ENCODE measurements around the gene ZBP1.
"Not testable (repeated sequence)": the region's sequence is repeated elsewhere in the genome, so short reads cannot be mapped to it uniquely, and the experiment has no call there.

The ZBP1 gene

DNA sequence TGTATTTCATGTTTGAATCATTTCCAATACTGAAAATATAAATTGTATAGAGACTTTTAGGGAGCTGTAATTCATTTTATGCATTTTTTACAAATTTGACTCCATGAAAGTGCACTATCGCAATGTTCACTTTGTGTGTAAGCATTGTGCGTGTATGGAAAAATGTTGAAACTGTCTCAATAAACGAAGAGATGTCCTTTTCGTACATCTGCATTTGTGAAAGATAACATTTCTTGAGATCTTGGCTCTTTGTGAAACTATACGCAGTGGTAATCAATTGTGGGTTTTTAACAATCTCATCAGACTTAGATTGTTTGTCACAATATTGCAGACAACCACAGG, 18.6 kb upstream of the ZBP1 start:
- FAIRE-seq (no peak), DNase-seq (ENCODE audit: insufficient read length, low spot score) (no peak)
- no peak for TF ChIP-seq POLR2A (IDR thresholded peaks at IDR 0.05; ENCODE audit: low read depth, low read length)

DNA sequence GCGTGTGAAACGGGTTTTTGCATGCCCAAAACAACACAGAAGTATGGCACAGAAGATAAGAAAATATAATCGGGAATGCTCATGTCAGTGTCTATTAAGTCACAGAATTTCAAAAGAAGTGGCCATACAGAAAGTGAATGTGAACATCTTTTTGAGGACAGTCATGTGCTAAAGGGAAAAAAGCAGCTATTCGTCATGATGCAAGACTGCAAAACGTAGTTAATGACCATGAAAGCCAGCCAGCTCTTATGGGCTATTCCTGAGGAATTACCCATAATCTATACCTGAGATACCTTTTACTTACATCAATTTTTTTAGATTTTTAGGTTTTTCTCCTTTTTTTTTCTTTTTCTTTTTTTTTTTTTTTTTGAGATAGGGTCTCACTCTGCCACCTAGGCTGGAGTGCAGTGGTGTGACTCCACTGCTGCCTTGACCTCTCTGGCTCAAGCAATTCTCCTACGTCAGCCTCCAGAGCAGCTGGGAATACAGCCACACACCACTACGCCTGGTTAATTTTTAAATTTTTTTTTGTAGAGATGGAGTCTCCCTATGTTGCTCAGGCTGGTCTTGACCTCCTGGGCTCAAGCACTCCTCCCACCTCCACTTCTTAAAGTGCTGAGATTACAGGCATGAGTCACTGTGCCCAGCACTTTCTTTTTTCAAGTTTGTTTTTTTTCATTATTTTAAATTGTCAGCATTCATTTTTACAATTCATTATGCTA, 18.1 kb upstream of the ZBP1 start:
- DNase-seq (ENCODE audit: insufficient read length, low spot score): no peak
- no peak for TF ChIP-seq POLR2A (IDR thresholded peaks at IDR 0.05; ENCODE audit: low read depth, low read length)
- FAIRE-seq: no peak

- no peak for TF ChIP-seq POLR2A (IDR thresholded peaks at IDR 0.05; ENCODE audit: low read depth, low read length)
- no peak for DNase-seq (ENCODE audit: insufficient read length, low spot score)
- FAIRE-seq: no peak
Measured at GRCh38 chr20:57633945-57634491, 13.8 kb upstream of the ZBP1 start.

DNA sequence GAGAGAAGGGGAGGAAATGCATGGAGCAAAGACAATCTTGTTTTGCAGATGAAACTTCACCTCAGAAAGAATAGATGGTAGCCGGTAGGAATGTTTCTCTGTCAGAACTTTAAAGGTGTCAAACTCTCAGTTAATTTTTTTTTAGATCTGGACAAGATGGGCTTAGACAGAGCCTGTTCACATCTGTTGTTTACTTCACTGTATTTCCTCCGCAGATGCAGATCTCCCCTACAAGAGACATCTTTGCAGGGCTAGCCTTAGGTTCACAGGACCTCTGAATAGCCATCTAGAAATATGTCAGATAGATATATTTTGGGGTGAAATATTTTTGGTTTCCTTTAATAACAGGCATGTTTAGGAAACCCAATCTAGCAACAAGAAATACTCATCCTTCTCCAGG, 12.1 kb upstream of the ZBP1 start:
- no peak for DNase-seq (ENCODE audit: insufficient read length, low spot score)
- no peak for TF ChIP-seq POLR2A (IDR thresholded peaks at IDR 0.05; ENCODE audit: low read depth, low read length)
- no peak for FAIRE-seq

DNA sequence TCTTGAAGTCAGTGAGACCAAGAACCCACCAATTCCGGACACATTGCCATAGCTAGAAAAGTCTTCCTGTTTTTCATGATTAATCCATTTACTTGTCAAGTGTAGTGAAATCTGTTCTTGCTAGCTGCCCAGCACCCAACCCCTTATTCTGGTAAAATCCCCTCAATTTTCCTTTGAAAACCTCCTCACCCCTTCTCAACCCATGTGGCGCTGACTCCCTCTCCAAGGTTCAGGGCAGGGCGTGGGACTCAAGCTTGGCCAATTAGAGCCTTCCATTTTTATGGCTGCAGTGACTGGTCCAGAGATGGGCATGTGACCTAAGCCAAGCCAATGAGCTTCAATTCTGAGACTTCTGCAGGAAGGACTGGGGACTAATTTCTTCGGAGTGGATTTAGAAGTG, 9.8 kb upstream of the ZBP1 start:
- DNase-seq (ENCODE audit: insufficient read length, low spot score): no peak
- FAIRE-seq: no peak
- no peak for TF ChIP-seq POLR2A (IDR thresholded peaks at IDR 0.05; ENCODE audit: low read depth, low read length)

GRCh38 chr20:57629491-57629901, 9.3 kb upstream of the ZBP1 start:
- FAIRE-seq; DNase-seq (ENCODE audit: insufficient read length, low spot score): not testable (repeated sequence)

GRCh38 chr20:57628962-57629308, 8.7 kb upstream of the ZBP1 start:
- not testable (repeated sequence) for FAIRE-seq; DNase-seq (ENCODE audit: insufficient read length, low spot score)

GRCh38 chr20:57628047-57628961, 8.1 kb upstream of the ZBP1 start:
- DNase-seq (ENCODE audit: insufficient read length, low spot score): no peak
- TF ChIP-seq POLR2A (IDR thresholded peaks at IDR 0.05; ENCODE audit: low read depth, low read length): no peak
- FAIRE-seq: no peak

DNA sequence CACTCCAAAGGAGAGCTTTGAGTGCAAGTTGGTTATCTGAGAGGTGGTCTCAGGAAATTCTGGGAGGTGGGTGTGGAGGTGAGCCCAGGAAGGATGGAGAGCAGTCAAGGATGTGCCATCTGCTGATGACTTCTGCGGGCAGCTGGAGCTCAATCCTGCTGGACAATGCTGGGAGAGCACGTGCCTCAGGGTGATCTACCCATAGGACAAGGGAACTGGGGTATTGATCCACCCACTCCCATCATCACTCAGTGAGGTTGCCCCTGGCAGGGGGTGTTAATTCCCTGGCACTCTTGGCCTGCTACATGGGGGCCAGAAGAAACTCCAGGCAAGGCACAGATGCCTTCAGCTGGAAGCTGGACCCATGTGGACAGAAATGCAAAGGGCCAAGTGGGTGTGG, 7.1 kb upstream of the ZBP1 start:
- no peak for DNase-seq (ENCODE audit: insufficient read length, low spot score)
- TF ChIP-seq POLR2A (IDR thresholded peaks at IDR 0.05; ENCODE audit: low read depth, low read length): no peak
- no peak for FAIRE-seq

GRCh38 chr20:57625978-57626377, 5.8 kb upstream of the ZBP1 start:
- FAIRE-seq (no peak), DNase-seq (ENCODE audit: insufficient read length, low spot score) (no peak)
- no peak for TF ChIP-seq POLR2A (IDR thresholded peaks at IDR 0.05; ENCODE audit: low read depth, low read length)

DNA sequence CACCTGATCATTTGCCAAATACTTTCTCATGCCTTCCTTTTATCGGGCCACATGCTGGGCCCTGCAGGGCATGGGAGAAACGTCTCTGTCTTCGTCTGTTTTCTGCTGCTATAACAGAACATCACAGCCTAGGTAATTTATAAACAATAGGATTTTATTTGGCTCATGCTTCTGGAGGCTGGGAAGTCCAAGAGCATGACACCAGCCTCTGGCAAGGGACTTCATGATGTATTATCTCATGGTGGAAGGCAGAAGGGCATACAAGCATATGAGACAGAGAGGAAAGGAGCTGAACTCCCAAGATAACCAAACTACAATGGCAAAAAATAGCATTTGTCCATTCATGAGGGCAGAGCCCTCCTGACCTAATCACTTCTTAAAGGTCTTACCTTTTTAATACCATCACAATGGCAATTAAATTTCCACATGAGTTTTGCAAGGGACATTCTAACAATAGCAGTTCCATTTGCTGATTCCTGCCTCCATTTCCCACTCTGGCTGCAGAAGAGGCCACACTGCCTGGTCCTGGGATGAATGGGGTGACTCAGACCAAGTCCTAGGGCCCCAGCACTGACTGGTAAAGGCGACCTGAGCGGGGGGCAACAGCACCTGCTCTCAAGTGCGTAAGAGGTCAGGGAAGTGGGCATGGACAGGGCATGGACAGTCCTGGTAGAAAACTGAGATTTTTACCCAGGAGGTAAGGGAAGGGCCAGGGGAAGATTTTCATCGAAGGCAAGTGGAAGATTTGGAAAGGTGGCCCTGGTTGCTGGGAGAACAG, 5.1 kb upstream of the ZBP1 start:
- FAIRE-seq (no peak), DNase-seq (ENCODE audit: insufficient read length, low spot score) (no peak)
- TF ChIP-seq POLR2A (IDR thresholded peaks at IDR 0.05; ENCODE audit: low read depth, low read length): no peak

- DNase-seq (ENCODE audit: insufficient read length, low spot score) (no peak), FAIRE-seq (no peak)
- TF ChIP-seq POLR2A (IDR thresholded peaks at IDR 0.05; ENCODE audit: low read depth, low read length): no peak
Measured at GRCh38 chr20:57624124-57624523, 3.9 kb upstream of the ZBP1 start.

DNA sequence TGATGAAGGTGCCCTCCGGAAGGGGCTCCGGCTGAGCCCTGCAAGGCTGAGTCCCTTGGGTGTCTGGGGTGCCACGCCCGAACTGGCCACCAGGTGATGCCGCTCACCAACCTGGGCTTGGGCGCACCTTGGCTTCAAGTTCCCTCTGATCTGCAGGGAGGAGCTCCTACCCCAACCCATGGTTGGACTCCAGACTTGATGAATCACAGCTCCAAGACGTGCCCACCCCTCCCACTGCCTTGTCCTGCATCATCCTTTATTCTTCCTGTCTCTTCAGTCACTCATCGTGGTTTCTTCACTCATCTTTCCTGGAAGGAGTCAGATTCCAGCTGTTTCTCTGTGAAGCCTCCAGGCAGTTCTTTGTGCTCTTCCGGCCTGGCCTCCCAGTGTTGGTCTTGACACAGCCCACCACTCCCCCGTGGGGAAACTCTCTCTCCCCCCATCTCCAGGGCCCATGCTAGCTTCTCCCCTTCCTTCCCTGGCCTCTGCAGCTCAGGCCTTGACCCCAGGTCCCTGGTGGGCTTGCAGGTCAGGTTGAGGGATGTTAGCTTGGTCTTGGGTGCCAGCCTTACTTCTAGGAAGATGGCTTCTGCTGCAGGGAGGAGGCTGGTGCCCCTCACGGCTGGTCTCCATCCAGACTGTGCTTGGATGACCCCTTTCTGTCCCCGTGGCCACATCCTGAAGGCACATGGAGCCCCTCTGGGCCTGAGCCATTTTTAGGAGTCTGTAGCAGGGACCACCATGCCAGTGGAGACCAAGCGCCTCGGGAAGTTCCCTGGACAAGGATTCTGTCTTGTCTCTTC, 2.6 kb upstream of the ZBP1 start:
- DNase-seq (ENCODE audit: insufficient read length, low spot score): peak; percentile 77
- no peak for FAIRE-seq
- TF ChIP-seq POLR2A (IDR thresholded peaks at IDR 0.05; ENCODE audit: low read depth, low read length): no peak

Measured in H54 (cell line).